IPS-18c (cell line): ENCODE measurements around the gene CCDC15.
"Not testable (repeated sequence)": the region's sequence is repeated elsewhere in the genome, so short reads cannot be mapped to it uniquely, and the experiment has no call there.

Experiments
- H3K4me3 ChIP-seq: 2 replicates; pipeline ENCODE4 v1.7.0; 2013; ENCODE audit warnings: low read depth, mild to moderate bottlenecking, low read length, moderate library complexity; ENCODE audit not compliant: insufficient read depth
- H3K9me3 ChIP-seq: one replicate; pipeline ENCODE4 v1.6.1; 2013; ENCODE audit warnings: mild to moderate bottlenecking, low read length, moderate library complexity; ENCODE audit not compliant: control insufficient read depth, insufficient read depth

The CCDC15 gene

GRCh38 chr11:124937336-124937935 lies 16.6 kb upstream of the CCDC15 start:
- no peak overlapping the region for H3K4me3 ChIP-seq
- H3K9me3 ChIP-seq: no peaks in the 10 kb centered on the region

GRCh38 chr11:124938206-124938765 lies 15.7 kb upstream of the CCDC15 start:
- no peak overlapping the region for H3K4me3 ChIP-seq
- H3K9me3 ChIP-seq: no peaks in the 10 kb centered on the region

- no peaks in the 10 kb centered on the region for H3K9me3 ChIP-seq
- H3K4me3 ChIP-seq: no peak overlapping the region
Observed at GRCh38 chr11:124938970-124939369, 15.0 kb upstream of the CCDC15 start.

- Histone ChIP-seq H3K9me3 (no peaks in the 10 kb centered on the region), H3K4me3 (no peak overlapping the region)
Observed at GRCh38 chr11:124941703-124942102, 12.3 kb upstream of the CCDC15 start.

- no peak overlapping the region for H3K4me3 ChIP-seq
- H3K9me3 ChIP-seq: no peaks in the 10 kb centered on the region
Observed at GRCh38 chr11:124942466-124943253, 11.3 kb upstream of the CCDC15 start.

GRCh38 chr11:124943254-124943616 lies 10.8 kb upstream of the CCDC15 start:
- Histone ChIP-seq H3K4me3 (no peak overlapping the region), H3K9me3 (no peaks in the 10 kb centered on the region)

GRCh38 chr11:124943741-124944140 lies 10.3 kb upstream of the CCDC15 start:
- Histone ChIP-seq H3K4me3 (no peak overlapping the region), H3K9me3 (no peaks in the 10 kb centered on the region)

GRCh38 chr11:124944565-124944964 lies 9.4 kb upstream of the CCDC15 start:
- Histone ChIP-seq H3K9me3 (peaks cover 2% of the 10 kb centered on the region), H3K4me3 (no peak overlapping the region)

GRCh38 chr11:124945826-124946225 lies 8.2 kb upstream of the CCDC15 start:
- no peak overlapping the region for H3K4me3 ChIP-seq
- H3K9me3 ChIP-seq: peaks cover 2% of the 10 kb centered on the region

GRCh38 chr11:124946735-124947141 lies 7.3 kb upstream of the CCDC15 start:
- Histone ChIP-seq H3K4me3 (no peak overlapping the region), H3K9me3 (peaks cover 2% of the 10 kb centered on the region)

- Histone ChIP-seq H3K4me3 (no peak overlapping the region), H3K9me3 (peaks cover 2% of the 10 kb centered on the region)
Observed at GRCh38 chr11:124950601-124951330, 3.2 kb upstream of the CCDC15 start.

GRCh38 chr11:124951341-124951740 lies 2.7 kb upstream of the CCDC15 start:
- H3K9me3 ChIP-seq: peaks cover 2% of the 10 kb centered on the region
- H3K4me3 ChIP-seq: no peak overlapping the region

GRCh38 chr11:124954590-124954955 lies 571 bp downstream of the CCDC15 start:
- no peaks in the 10 kb centered on the region for H3K9me3 ChIP-seq
- peak overlapping the region; percentile 88 for H3K4me3 ChIP-seq

- H3K4me3 ChIP-seq: no peak overlapping the region
Observed at GRCh38 chr11:124955035-124955434, 1.0 kb downstream of the CCDC15 start.

GRCh38 chr11:124961972-124962609 lies 8.1 kb downstream of the CCDC15 start:
- H3K4me3 ChIP-seq: no peak overlapping the region
- H3K9me3 ChIP-seq: no peaks in the 10 kb centered on the region

More at GRCh38 chr11:124955035-124955434, 1.0 kb downstream of the CCDC15 start:
- no peaks in the 10 kb centered on the region for H3K9me3 ChIP-seq

- H3K4me3 ChIP-seq, H3K9me3 ChIP-seq: not testable (repeated sequence)
Observed at GRCh38 chr11:124968197-124968596, 14.2 kb downstream of the CCDC15 start.

GRCh38 chr11:124970925-124971324 lies 16.9 kb downstream of the CCDC15 start:
- no peak overlapping the region for H3K4me3 ChIP-seq
- H3K9me3 ChIP-seq: no peaks in the 10 kb centered on the region
